Measurements from ENCODE around the gene TNNC2.
"Not testable (repeated sequence)": the region's sequence is repeated elsewhere in the genome, so short reads cannot be mapped to it uniquely, and the experiment has no call there.

The TNNC2 gene

DNA sequence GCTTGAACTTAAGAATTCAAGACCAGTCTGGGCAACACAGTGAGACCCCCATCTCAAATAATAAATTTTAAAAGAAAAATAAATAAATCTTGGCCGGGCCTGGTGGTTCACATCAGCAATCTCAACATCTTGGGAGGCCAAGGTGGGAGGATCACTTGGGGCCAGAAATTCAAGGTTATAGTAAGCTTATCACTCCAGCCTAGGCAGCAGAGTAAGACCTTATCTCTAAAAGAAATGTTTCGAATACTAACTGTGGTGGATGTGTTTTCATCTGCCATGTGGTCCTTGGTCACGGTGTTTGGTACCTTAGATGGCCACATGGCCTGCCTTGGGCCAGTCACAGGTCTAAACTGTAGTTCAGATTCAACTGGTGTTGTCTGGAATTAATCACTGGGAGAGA is 8.9 kb downstream of the TNNC2 start:
- no peak for DNase-seq

GRCh38 chr20:45817376-45818194 is 9.5 kb downstream of the TNNC2 start:
- DNase-seq = no peak

DNA sequence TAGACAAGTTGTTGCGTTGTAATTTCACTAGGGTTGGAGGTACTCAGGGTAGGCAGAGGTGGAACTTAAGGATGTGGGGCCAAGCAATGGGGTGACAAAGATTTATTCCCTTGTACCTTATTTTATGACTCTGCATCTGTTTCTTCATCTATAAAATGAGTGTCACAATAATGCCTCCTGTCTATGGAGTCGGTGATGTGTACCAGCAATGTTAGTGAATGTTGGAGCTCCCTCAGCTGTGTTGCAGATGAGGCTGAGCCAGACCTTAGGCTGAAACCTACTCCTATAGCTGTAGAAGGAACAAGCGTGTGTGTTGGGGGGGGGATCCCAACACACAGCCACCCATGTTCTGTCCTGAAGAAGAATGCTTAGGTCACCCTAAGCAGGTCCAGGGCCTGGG is 10.2 kb downstream of the TNNC2 start:
- DNase-seq = no peak

DNA sequence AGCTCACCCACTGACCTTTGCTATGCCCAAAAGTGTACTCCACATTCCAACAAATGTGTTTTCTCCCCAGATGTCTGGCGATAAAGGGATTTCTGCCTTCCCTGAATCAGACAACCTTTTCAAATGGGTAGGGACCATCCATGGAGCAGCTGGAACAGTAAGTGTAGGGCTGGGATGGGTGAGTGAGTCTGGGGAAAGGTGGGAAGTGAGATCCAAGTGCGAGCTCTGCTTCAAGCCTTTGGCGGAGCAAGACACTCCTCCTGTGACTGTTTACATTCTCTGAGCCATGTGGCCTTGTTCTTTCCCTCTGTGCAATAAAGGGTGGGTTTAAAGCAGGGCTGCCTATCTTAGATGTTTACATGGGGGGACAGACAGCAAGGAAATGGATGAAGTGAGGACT is 12.8 kb downstream of the TNNC2 start:
- DNase-seq = no peak

GRCh38 chr20:45813489-45813888 is 13.6 kb downstream of the TNNC2 start:
- DNase-seq = no peak

GRCh38 chr20:45813006-45813340 is 14.1 kb downstream of the TNNC2 start:
- no peak for DNase-seq

DNA sequence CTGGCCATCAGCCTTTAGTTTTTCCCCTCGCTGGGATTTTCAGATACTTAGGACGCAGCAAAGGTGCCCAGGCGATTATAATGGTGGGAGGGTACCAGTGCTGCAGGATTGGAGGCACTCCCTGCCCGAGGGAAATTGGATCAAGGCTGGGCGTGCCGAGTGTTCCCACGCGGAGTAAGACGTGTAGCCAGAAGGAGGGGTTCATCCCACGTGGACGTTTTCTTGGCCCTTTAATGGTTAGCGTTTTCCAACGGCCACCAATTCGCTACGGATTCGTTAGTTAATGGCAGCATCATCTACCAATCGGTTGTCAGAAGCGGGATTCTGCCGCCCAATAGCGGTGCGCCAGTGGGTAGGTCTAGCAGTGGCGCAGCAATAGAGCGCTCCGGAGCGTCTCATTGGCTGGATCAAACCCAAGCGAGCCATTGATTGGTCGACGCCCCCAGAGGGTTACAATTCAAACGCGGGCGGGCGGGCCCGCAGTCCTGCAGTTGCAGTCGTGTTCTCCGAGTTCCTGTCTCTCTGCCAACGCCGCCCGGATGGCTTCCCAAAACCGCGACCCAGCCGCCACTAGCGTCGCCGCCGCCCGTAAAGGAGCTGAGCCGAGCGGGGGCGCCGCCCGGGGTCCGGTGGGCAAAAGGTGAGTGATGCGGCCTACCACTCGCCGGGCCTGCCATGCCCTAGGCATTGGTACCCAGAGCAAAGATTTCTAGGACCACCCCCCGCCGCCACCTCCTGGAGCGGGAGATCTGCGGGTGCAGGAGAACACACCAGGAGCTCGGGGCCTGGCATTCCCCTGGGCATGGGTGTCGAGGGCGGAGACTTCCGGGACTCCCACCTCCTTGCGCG is 14.7 kb downstream of the TNNC2 start, which contains the start of gene UBE2C:
TSS of gene UBE2C (plus strand) at position 488 of the 849 bp plus-strand sequence. CDS start at position 540, 52 bp downstream.
- DNase-seq = peak; percentile 69

GRCh38 chr20:45810191-45810970 is 16.7 kb downstream of the TNNC2 start:
- DNase-seq = no peak

DNA sequence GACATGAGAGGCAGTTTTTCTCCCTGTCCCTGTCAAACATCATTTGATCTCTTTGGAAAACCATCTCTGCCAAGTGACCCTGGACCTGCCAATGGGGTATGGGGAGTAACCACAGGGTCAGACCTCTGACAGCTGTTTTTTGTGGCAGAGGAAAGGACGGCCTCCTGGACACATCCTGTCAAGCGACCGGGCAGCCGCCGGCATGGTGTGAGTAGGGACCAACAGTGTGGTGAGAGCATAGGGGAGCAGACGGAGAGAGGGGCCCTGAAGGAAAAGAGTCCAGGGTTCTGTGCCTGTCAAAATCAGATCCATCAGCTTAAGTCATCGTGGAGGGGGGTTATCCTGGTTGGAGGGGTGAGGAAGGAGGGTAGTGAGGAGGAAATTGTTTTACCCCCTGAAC is 25.3 kb downstream of the TNNC2 start:
- no peak for DNase-seq

DNA sequence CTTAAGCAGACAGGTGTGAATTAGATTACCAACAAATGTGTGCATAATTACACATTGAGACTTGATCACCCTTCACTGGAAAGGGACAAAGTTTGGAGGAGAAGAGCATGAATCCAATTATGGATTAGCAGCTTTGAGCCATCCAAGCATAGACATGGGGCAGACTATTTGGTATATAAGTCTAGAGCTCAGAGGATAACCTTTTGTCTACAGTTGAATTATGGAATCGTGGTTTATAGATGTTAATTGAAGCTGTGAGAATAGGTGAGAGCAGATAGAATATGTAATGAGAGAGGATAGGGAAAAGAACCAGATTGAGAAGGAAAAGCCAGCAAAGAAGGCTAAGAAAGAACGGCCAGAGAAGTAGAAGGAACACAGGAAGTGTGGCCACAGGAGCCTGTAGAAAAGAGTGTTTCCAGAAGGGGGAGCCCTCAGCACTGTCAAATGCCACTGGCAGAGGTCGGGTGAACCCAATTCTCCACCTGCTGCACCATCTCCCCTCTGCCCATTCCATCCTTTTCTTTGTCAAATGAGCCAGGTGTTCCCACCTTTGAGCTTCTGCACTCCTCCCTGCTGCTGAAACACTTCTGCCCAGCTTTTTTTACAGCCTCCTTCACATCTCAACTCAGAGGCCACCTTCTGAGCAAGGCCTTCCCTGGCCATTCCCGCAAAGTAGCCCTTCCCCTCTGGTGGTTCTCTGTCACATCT is 28.0 kb downstream of the TNNC2 start:
- DNase-seq = peak; percentile 15

DNA sequence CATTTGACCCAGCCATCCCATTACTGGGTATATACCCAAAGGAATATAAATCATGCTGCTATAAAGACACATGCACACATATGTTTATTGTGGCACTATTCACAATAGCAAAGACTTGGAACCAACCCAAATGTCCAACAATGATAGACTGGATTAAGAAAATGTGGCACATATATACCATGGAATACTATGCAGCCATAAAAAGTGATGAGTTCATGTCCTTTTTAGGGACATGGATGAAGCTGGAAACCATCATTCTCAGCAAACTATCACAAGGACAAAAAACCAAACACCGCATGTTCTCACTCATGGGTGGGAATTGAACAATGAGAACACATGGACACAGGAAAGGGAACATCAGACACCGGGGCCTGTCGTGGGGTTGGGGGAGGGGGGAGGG is 29.2 kb downstream of the TNNC2 start:
- not testable (repeated sequence) for DNase-seq

DNA sequence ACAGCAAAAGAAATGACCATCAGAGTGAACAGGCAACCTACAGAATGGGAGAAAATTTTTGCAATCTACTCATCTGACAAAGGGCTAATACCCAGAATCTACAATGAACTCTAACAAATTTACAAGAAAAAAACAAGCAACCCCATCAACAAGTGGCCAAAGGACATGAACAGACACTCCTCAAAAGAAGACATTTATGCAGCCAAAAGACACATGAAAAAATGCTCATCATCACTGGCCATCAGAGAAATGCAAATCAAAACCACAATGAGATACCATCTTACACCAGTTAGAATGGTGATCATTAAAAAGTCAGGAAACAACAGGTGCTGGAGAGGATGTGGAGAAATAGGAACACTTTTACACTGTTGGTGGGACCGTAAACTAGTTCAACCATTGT is 29.6 kb downstream of the TNNC2 start:
- not testable (repeated sequence) for DNase-seq

- no peak for DNase-seq
Measured at GRCh38 chr20:45796337-45797065, 30.6 kb downstream of the TNNC2 start.

- DNase-seq = peak; percentile 32
Measured at GRCh38 chr20:45792317-45793118, 34.6 kb downstream of the TNNC2 start.

- DNase-seq = no peak
Measured at GRCh38 chr20:45788351-45788750, 38.8 kb downstream of the TNNC2 start.

DNA sequence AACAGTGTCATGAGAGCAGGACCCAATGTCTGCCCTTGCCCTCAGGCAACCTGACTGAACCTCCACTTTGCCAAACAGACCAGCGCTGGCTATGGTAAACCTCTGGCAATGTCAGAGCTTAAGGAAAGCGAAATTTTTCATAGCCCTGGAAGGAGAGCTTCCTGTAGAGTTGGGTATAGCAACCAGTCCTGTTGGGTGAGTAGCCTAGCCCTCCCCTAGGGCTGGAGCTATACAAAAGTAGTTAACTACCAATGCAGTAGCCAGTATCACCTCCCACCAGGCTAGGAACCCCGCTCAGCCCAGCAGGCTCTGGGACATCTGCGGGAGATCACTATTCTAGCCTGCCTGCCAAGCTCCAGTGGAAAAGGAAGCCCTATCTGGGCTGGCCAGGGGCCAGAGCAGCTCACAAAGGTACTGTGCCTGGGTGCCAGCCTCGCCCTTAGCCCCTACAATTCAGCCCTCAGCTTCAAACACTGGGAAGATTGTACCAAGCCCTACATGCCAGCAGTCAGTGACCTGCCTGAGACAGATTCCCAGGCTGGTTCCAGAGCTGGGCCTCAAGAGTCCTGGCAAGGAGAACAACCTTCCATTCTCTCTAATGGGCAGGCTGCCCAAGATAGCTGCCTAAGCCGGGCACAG is 43.3 kb downstream of the TNNC2 start:
- no peak for DNase-seq

DNA sequence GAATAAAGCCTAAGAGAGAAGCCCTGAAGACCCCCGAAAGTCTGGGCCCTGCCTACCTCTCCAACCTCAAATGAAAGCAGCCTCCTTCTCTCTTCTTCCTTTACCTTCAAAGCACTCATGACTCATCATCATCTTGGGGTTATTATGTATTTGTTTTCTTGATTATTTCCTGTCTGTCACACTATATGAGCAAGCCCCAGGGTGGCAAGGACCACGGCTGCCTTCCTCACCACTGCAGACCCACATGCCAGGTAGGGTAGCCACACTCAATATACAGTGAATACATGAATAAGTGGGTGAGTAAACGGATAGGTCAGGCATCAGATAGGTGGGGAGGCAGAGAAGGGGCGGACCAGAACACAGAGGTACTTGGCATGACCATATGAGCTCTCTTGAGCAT is 44.2 kb downstream of the TNNC2 start:
- no peak for DNase-seq

GRCh38 chr20:45781391-45781931 is 45.7 kb downstream of the TNNC2 start:
- DNase-seq = no peak

DNA sequence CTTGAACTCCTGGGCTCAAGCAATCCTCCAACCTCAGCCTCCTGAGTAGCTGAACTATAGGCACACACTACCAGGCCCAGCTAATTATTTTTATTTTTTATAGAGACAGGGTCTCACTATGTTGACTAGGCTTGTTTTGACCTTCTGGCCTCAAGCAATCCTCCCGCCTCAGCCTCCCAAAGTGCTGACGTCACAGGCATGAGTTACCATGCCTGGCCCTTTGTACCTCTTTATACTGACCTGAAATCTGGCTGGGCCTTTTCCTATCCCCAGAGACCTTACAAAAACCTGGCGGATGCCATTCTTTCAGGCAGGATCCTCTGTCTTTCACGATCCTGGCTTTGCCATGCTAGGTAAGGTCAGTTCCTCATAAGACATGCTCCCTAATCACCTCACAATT is 47.0 kb downstream of the TNNC2 start:
- DNase-seq = no peak

All from GF-D8 (cell line).